ENCODE results near the gene GTF2A1.

GRCh38 chr14:81211844-81212243, 8.9 kb downstream of the GTF2A1 start:
- peak; percentile 87 for TF ChIP-seq CTCF (IDR thresholded peaks at IDR 0.05; ENCODE audit: low read depth, low read length, missing input control)
- no peak for TF ChIP-seq TAF1 (conservative IDR thresholded peaks at IDR 0.05)
- no peak for TF ChIP-seq GABPA (IDR thresholded peaks at IDR 0.05 in 1 of 2, conservative IDR thresholded peaks at IDR 0.05 in 1 of 2)
- no peak for TF ChIP-seq JUND (IDR thresholded peaks at IDR 0.05)
- peak; percentile 81 to 88 for TF ChIP-seq RAD21 (IDR thresholded peaks at IDR 0.05)
- TF ChIP-seq YY1 (IDR thresholded peaks at IDR 0.05), result peak; percentile 65
- no peak for TF ChIP-seq REST (IDR thresholded peaks at IDR 0.05)
- peak in 1 of 2 donors; percentile 34 for TF ChIP-seq RXRA (IDR thresholded peaks at IDR 0.05)
- no peak for TF ChIP-seq EGR1 (IDR thresholded peaks at IDR 0.05; ENCODE audit: low read depth in 2 of 2)
- TF ChIP-seq ZBTB33 (IDR thresholded peaks at IDR 0.05), result no peak
